ENCODE data around the gene PTPRT. TPM values are rescaled to one million over a fixed set of nuclear protein-coding genes. Genes with fewer than 3 reads are reported as not detected.
A peak's percentile ranks its signal among the peaks of the same experiment; 100 is the strongest.
"Not testable (repeated sequence)": the region's sequence is repeated elsewhere in the genome, so short reads cannot be mapped to it uniquely, and the experiment has no call there.

PTPRT gene
- total RNA-seq, 4 donors from 2014 or later, result 0.04 TPM; not detected in 3

DNA sequence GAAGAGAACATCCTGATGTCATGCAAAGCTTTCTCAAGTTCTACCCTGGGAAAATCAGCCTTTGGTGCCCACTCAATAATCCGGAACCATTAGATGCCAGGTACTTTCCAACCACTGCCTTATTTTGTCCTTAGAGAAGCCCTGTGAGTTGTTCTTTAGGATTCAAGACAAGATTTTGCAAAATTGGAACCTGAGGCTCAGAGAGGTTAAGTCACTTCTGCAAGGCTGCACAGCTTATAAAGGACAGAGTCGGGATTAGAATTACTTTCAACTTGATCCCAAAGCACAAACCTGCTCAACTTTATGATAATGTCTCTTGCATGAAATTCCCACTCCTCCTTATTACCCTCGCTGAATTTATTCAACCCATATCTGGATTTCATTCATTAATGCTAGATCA is 287.2 kb downstream of the PTPRT start:
- no peak for ATAC-seq
- Histone ChIP-seq H3K4me1 (no peaks in the 10 kb centered on the region), H3K9me3 (no peaks in the 10 kb centered on the region), H3K27ac (no peak overlapping the region), H3K27me3 (no peaks in the 10 kb centered on the region), H3K4me3 (no peak overlapping the region), H3K36me3 (no peaks in the 10 kb centered on the region)
- 81 to 100% methylated on average over 1 to 3 of the region's 3 CpGs for WGBS, 2 donors (ENCODE audit: low coverage in 1 of 2)
- TF ChIP-seq, protein P1, sequence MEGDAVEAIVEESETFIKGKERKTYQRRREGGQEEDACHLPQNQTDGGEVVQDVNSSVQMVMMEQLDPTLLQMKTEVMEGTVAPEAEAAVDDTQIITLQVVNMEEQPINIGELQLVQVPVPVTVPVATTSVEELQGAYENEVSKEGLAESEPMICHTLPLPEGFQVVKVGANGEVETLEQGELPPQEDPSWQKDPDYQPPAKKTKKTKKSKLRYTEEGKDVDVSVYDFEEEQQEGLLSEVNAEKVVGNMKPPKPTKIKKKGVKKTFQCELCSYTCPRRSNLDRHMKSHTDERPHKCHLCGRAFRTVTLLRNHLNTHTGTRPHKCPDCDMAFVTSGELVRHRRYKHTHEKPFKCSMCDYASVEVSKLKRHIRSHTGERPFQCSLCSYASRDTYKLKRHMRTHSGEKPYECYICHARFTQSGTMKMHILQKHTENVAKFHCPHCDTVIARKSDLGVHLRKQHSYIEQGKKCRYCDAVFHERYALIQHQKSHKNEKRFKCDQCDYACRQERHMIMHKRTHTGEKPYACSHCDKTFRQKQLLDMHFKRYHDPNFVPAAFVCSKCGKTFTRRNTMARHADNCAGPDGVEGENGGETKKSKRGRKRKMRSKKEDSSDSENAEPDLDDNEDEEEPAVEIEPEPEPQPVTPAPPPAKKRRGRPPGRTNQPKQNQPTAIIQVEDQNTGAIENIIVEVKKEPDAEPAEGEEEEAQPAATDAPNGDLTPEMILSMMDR (IDR thresholded peaks at IDR 0.05), result no peak
- TF ChIP-seq POLR2AphosphoS5 (IDR thresholded peaks at IDR 0.05) (no peak), POLR2A (IDR thresholded peaks at IDR 0.05) (no peak), EP300 (IDR thresholded peaks at IDR 0.05) (no peak)

DNA sequence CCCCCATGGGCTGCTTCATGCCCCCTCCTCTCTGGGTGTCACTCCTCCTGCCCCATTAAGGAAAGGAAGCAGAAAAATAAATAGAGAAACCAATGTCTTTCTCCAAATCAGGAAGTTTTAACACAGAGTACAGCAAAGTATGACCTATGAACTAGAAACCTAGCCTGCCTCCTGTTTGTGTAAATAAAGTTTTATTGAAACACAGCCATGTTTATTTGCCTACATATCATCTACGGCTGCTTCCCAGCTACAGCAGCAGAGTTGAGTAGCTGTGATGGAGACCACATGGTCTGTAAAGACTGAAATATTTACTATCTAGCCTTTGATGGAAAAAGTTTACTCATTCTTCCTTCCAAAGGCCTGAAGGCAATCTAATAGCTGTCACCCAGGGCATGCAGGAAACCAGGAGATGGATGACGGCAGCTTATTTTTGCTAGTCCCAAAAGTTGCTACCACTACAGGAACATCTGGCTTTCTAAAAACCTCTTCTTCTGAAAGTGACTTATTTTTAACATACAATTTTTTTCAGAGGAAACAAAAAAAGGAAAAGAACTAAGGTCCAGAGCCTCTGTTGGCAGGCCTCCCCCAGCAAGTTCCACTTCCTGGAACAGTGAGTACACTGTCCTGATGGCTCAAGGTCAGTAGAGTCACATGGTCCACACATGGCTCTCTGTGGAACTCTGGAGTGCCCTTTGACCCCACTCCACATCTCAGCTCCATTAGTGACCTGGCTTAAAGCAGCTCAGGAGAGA is 287.8 kb downstream of the PTPRT start:
- TF ChIP-seq POLR2A (IDR thresholded peaks at IDR 0.05), result no peak
- no peak for TF ChIP-seq EP300 (IDR thresholded peaks at IDR 0.05)
- TF ChIP-seq, protein P1 (IDR thresholded peaks at IDR 0.05), result no peak
- TF ChIP-seq POLR2AphosphoS5 (IDR thresholded peaks at IDR 0.05), result no peak
- ATAC-seq, result peak; percentile 73
- Histone ChIP-seq H3K4me1 (no peaks in the 10 kb centered on the region), H3K27ac (no peak overlapping the region), H3K4me3 (no peak overlapping the region), H3K9me3 (no peaks in the 10 kb centered on the region), H3K27me3 (no peaks in the 10 kb centered on the region), H3K36me3 (no peaks in the 10 kb centered on the region)
- 0 to 4% methylated on average over 2 of the region's 2 CpGs for WGBS, 2 donors (ENCODE audit: low coverage in 1 of 2)

DNA sequence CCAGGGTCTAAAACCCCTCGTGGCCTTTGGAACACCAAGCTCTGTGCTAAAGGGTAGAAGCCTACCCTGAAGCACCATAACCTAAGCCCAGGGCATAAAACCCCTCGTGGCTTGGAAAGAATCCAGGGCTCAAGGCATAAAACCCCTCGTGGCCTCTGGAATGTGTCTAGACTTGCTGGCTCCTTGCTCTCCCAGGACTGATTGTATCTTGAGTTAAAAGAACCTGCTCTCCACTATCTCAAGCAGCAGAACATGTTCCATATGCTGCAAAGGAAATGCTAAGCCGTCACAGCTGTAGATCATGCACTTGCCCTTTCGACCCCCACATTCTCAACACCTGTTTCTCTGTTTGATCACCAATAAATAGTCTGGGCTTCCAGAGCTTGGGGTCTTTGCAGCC is 288.9 kb downstream of the PTPRT start:
- H3K4me3 ChIP-seq, H3K36me3 ChIP-seq, H3K4me1 ChIP-seq, ATAC-seq, H3K9me3 ChIP-seq, H3K27me3 ChIP-seq, H3K27ac ChIP-seq: not testable (repeated sequence)
- 25 to 28% methylated on average over 5 of the region's 5 CpGs for WGBS, 2 donors (ENCODE audit: low coverage in 1 of 2)

DNA sequence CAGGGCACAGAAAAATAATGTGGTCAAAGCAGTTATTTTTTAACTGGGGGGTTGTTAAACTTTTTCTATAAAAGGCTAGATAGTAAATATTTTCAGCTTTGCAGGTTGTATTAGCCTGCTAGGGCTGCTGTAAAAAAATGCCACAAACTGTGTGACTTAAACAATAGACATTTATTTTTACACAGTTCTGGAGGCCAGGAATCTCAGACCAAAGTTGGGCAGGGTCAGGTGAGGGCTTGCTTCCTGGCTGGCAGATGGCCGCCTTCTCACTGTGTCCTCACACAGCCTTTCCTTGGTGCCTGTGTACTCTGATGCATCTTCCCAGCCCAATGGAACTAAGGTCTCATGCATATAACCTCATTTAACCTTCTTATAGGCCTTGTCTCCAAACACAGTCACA is 294.7 kb downstream of the PTPRT start:
- no peaks in the 10 kb centered on the region for H3K4me1 ChIP-seq
- no peak overlapping the region for H3K4me3 ChIP-seq
- ATAC-seq, result no peak
- H3K27me3 ChIP-seq, result no peaks in the 10 kb centered on the region
- WGBS, 2 donors (ENCODE audit: low coverage in 1 of 2), result 75% methylated on average over 1 of the region's 1 CpG; no CpG with 5 or more reads in 1 of the 2 donors
- TF ChIP-seq, protein P1 (IDR thresholded peaks at IDR 0.05), result no peak
- TF ChIP-seq POLR2A (IDR thresholded peaks at IDR 0.05) (no peak), EP300 (IDR thresholded peaks at IDR 0.05) (no peak), POLR2AphosphoS5 (IDR thresholded peaks at IDR 0.05) (no peak)
- no peak overlapping the region for H3K27ac ChIP-seq
- H3K36me3 ChIP-seq, result no peaks in the 10 kb centered on the region
- H3K9me3 ChIP-seq, result no peaks in the 10 kb centered on the region

DNA sequence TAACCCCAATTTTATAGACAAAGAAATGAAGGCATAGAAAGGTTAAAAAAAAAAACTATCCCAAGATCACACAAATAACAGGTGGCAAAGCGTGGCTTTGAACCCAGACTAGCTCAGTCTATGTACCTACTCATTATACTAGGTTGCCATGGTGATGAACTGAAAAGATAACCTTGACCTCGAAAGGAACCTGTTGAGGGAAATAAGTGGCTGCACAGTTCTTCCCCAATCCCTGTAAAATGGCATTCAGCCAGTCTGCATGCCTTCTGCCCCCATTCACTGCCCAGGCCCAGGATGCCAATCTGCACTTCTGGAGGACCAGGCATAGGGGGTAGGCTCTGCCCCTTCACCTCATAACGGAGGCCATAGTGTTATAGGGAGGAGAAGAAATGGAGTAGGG is 295.2 kb downstream of the PTPRT start:
- ATAC-seq, result no peak
- Histone ChIP-seq H3K27me3 (no peaks in the 10 kb centered on the region), H3K27ac (no peak overlapping the region), H3K4me1 (no peaks in the 10 kb centered on the region), H3K9me3 (no peaks in the 10 kb centered on the region), H3K4me3 (no peak overlapping the region), H3K36me3 (no peaks in the 10 kb centered on the region)
- TF ChIP-seq, protein P1 (IDR thresholded peaks at IDR 0.05), result no peak
- TF ChIP-seq EP300 (IDR thresholded peaks at IDR 0.05) (no peak), POLR2AphosphoS5 (IDR thresholded peaks at IDR 0.05) (no peak), POLR2A (IDR thresholded peaks at IDR 0.05) (no peak)
- WGBS, 2 donors (ENCODE audit: low coverage in 1 of 2), result 74% methylated on average over 3 of the region's 3 CpGs; no CpG with 5 or more reads in 1 of the 2 donors

Measured in gastroesophageal sphincter (tissue), 4 donors.